Spinal cord (tissue), 10 donors: ENCODE results near the gene TIMP2. TPM values are rescaled to one million over a fixed set of nuclear protein-coding genes. Genes with fewer than 3 reads are reported as not detected.

Source experiments
- DNase-seq, 6 donors: peaks; one replicate each; pipeline versions ENCODE4 v3.0.0 to v3.0.0-alpha.2; 2013 to 2015; ENCODE audit warnings: low spot score in 6 of 6, low read depth in 4 of 6
- H3K27ac ChIP-seq: one replicate; pipeline ENCODE4 v1.5.1; 2013; ENCODE audit warnings: low read depth, low read length, control low read depth
- H3K27me3 ChIP-seq: one replicate; pipeline ENCODE4 v1.6.1; 2013; ENCODE audit warnings: low read length; ENCODE audit not compliant: control insufficient read depth, insufficient read depth
- H3K36me3 ChIP-seq: one replicate; pipeline ENCODE4 v1.6.1; 2013; ENCODE audit warnings: low read length; ENCODE audit not compliant: control insufficient read depth, insufficient read depth
- H3K4me1 ChIP-seq: one replicate; pipeline ENCODE4 v1.6.1; 2013; ENCODE audit warnings: low read length; ENCODE audit not compliant: control insufficient read depth, insufficient read depth
- H3K4me3 ChIP-seq: one replicate; pipeline ENCODE4 v1.5.1; 2013; ENCODE audit warnings: low read depth, low read length, control low read depth
- H3K9me3 ChIP-seq: one replicate; pipeline ENCODE4 v1.6.1; 2013; ENCODE audit warnings: low read length; ENCODE audit not compliant: control insufficient read depth, insufficient read depth
- WGBS: methylation state at CpG from one replicate; pipeline ENCODE4 v1.1.5; 2013; ENCODE audit warnings: missing lambda C conversion rate; ENCODE audit not compliant: insufficient coverage; 5-methylcytosine and 5-hydroxymethylcytosine counted together
- polyA plus RNA-seq, 2 donors: library from polyadenylated mRNA; unstranded; fragments of 120-200 nt; gene quantifications; one replicate each; pipeline ENCODE4 v1.2.1, GENCODE V29; 2013; ENCODE audit not compliant: insufficient read length in 2 of 2
- total RNA-seq, 2 donors: library from RNA; depleted of rRNA in 1 of 2; stranded (reverse); fragments of 120-200 nt in 1 of 2; fragments of >200 nt in 1 of 2; gene quantifications; one replicate each; pipeline versions ENCODE4 v1.2.3 to v1.2.4, GENCODE V29; 2013 to 2014
- donor health status: healthy.

TIMP2 gene
- total and polyA plus RNA-seq, 4 donors = 139 to 417 (median 288) TPM

- peak in 1 of 6 donors; percentile 61 for DNase-seq
- Histone ChIP-seq H3K36me3 (no peaks in the 10 kb centered on the region), H3K27me3 (no peaks in the 10 kb centered on the region), H3K4me3 (no peak overlapping the region), H3K4me1 (peaks cover 38% of the 10 kb centered on the region), H3K27ac (peak overlapping the region; percentile 76), H3K9me3 (no peaks in the 10 kb centered on the region)
- 49% methylated on average over 22 of the region's 33 CpGs for WGBS
These were observed 10.5 kb upstream of the TIMP2 start for GRCh38 chr17:78935419-78936323.

- 82% methylated on average over 18 of the region's 19 CpGs for WGBS
- Histone ChIP-seq H3K27ac (peak overlapping the region; percentile 76), H3K9me3 (no peaks in the 10 kb centered on the region), H3K36me3 (peaks cover under 1% of the 10 kb centered on the region), H3K27me3 (no peaks in the 10 kb centered on the region), H3K4me3 (no peak overlapping the region), H3K4me1 (peaks cover 42% of the 10 kb centered on the region)
- no peak for DNase-seq
These were observed 9.7 kb upstream of the TIMP2 start for GRCh38 chr17:78934681-78935418.

- DNase-seq = peak in 2 of 6 donors; percentile 74 to 89
- H3K27ac ChIP-seq = peak overlapping the region; percentile 76
- H3K27me3 ChIP-seq = no peaks in the 10 kb centered on the region
- WGBS = 23% methylated on average over 15 of the region's 16 CpGs
- H3K36me3 ChIP-seq = peaks cover 2% of the 10 kb centered on the region
- H3K9me3 ChIP-seq = no peaks in the 10 kb centered on the region
- H3K4me1 ChIP-seq = peaks cover 36% of the 10 kb centered on the region
- peak overlapping the region; percentile 6 for H3K4me3 ChIP-seq
These were observed 8.9 kb upstream of the TIMP2 start for GRCh38 chr17:78933959-78934568.

- Histone ChIP-seq H3K27ac (peak overlapping the region; percentile 76), H3K27me3 (no peaks in the 10 kb centered on the region), H3K36me3 (peaks cover 2% of the 10 kb centered on the region), H3K9me3 (no peaks in the 10 kb centered on the region), H3K4me3 (no peak overlapping the region), H3K4me1 (peaks cover 35% of the 10 kb centered on the region)
- DNase-seq = no peak
- WGBS = 82% methylated on average over 14 of the region's 18 CpGs
These were observed 8.1 kb upstream of the TIMP2 start for GRCh38 chr17:78933025-78933958.

GRCh38 chr17:78929908-78930775 lies 5.0 kb upstream of the TIMP2 start:
- DNase-seq = peak in 1 of 6 donors; percentile 50
- H3K9me3 ChIP-seq = no peaks in the 10 kb centered on the region
- no peak overlapping the region for H3K27ac ChIP-seq
- H3K4me3 ChIP-seq = no peak overlapping the region
- H3K36me3 ChIP-seq = peaks cover 2% of the 10 kb centered on the region
- 72% methylated on average over 28 of the region's 31 CpGs for WGBS
- no peaks in the 10 kb centered on the region for H3K27me3 ChIP-seq
- H3K4me1 ChIP-seq = peaks cover 35% of the 10 kb centered on the region

- Histone ChIP-seq H3K4me3 (peak overlapping the region; percentile 55), H3K9me3 (no peaks in the 10 kb centered on the region), H3K4me1 (peaks cover 52% of the 10 kb centered on the region), H3K27ac (peak overlapping the region; percentile 95), H3K36me3 (peaks cover 2% of the 10 kb centered on the region), H3K27me3 (no peaks in the 10 kb centered on the region)
- DNase-seq = peak in 3 of 6 donors; percentile 48 to 88 (median 86)
- WGBS = 25% methylated on average over 30 of the region's 33 CpGs
These were observed 722 bp upstream of the TIMP2 start for GRCh38 chr17:78925662-78926555.

GRCh38 chr17:78924481-78925151 lies 571 bp downstream of the TIMP2 start:
- H3K27ac ChIP-seq = peak overlapping the region; percentile 33
- peaks cover 57% of the 10 kb centered on the region for H3K4me1 ChIP-seq
- no peaks in the 10 kb centered on the region for H3K9me3 ChIP-seq
- peak in 2 of 6 donors; percentile 58 to 77 for DNase-seq
- WGBS = 0% methylated on average over 55 of the region's 64 CpGs
- no peaks in the 10 kb centered on the region for H3K27me3 ChIP-seq
- peak overlapping the region; percentile 69 for H3K4me3 ChIP-seq
- peaks cover 5% of the 10 kb centered on the region for H3K36me3 ChIP-seq
